ENCODE data around the gene SLC25A29.

GRCh38 chr14:100288382-100289185 lies 17.7 kb downstream of the SLC25A29 start:
- TF ChIP-seq POLR2A (IDR thresholded peaks at IDR 0.05; ENCODE audit: low read length) (no peak), CTCF (IDR thresholded peaks at IDR 0.05) (no peak), ZSCAN20 (CRISPR knock-in tag; IDR thresholded peaks at IDR 0.05) (no peak), RCOR1 (IDR thresholded peaks at IDR 0.05; ENCODE audit: low read depth, low read length) (no peak), NR3C1 (IDR thresholded peaks at IDR 0.05) (no peak)

All from A549 (cell line).